IPS DF 6.9 (cell line): ENCODE results near the gene WSCD2.

Experiments
- DNase-seq: peaks from one replicate; pipeline ENCODE4 v3.0.0-alpha.2; 2013; ENCODE audit warnings: low read depth, low spot score
- H3K27ac ChIP-seq: one replicate; pipeline ENCODE4 v1.5.1; 2013; ENCODE audit warnings: low read length, control low read depth
- H3K27me3 ChIP-seq: 2 replicates; pipeline ENCODE4 v1.6.1; 2013; ENCODE audit warnings: mild to moderate bottlenecking, low read length; ENCODE audit not compliant: control insufficient read depth, insufficient read depth
- H3K36me3 ChIP-seq: 2 replicates; pipeline ENCODE4 v1.6.1; 2013; ENCODE audit warnings: low read length; ENCODE audit not compliant: control insufficient read depth, insufficient read depth
- H3K4me1 ChIP-seq: 2 replicates; pipeline ENCODE4 v1.6.1; 2013; ENCODE audit warnings: low read length; ENCODE audit not compliant: control insufficient read depth, insufficient read depth
- H3K4me3 ChIP-seq: 2 replicates; pipeline ENCODE4 v1.5.1; 2013; ENCODE audit warnings: mild to moderate bottlenecking, low read length
- H3K9me3 ChIP-seq: 2 replicates; pipeline ENCODE4 v1.6.1; 2013; ENCODE audit warnings: low read length, inconsistent platforms; ENCODE audit not compliant: control insufficient read depth, insufficient read depth
- WGBS: extraction: QIAGEN DNeasy Blood & Tissue Kit; methylation state at CpG from one replicate; pipeline ENCODE4 v1.1.7; 2013; ENCODE audit warnings: mixed read lengths, missing lambda C conversion rate; ENCODE audit not compliant: insufficient read length, insufficient coverage; 5-methylcytosine and 5-hydroxymethylcytosine counted together

The WSCD2 gene

DNA sequence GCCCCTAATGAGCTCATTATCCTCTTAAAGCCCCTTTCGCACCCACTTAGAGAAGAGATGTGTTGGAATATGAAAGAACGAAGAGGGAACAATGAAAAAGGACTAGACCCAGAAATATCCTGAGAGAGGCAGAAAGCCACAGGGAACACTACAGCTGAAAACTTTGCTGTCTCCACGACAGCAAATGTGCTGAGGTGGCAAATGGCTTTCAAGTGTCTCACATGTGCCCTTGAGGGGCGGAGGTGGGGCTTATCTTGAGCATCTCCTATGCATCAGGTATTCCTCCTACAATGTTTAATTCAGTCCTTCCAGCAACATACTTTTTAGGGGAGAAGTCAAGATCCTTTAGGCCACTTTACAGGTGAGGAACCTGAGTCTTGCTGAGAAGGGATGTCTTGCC is 62.9 kb downstream of the WSCD2 start:
- H3K9me3 ChIP-seq: no peaks in the 10 kb centered on the region
- H3K4me3 ChIP-seq: no peak overlapping the region
- H3K27ac ChIP-seq: no peak overlapping the region
- no peaks in the 10 kb centered on the region for H3K36me3 ChIP-seq
- no CpG with 5 or more reads among the region's 4 CpGs for WGBS
- no peaks in the 10 kb centered on the region for H3K27me3 ChIP-seq
- H3K4me1 ChIP-seq: peaks cover 1% of the 10 kb centered on the region; the same call in 1 of the 2 replicates
- no peak for DNase-seq

DNA sequence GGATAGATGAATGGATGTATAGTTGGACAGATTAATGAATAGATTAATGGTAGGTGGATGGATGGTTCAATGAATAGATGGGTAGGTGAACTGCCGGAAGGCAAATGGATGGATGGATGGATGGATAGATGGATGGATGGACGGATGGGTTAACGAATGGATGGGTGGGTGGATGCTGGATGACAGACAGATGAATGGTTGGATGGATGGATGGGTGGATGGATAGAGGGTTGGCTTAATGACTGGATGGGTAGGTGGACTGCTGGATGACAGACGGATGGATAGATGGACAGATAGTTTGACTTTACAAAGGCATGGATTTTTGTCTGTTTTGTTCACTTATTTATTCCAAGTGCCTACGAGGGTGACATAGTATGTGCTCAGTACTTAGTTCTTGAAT is 64.4 kb downstream of the WSCD2 start:
- H3K27me3 ChIP-seq: no peaks in the 10 kb centered on the region
- no peaks in the 10 kb centered on the region for H3K9me3 ChIP-seq
- WGBS: no CpG with 5 or more reads among the region's 5 CpGs
- no peak for DNase-seq
- no peaks in the 10 kb centered on the region for H3K36me3 ChIP-seq
- H3K27ac ChIP-seq: no peak overlapping the region
- no peak overlapping the region for H3K4me3 ChIP-seq
- peaks cover 1% of the 10 kb centered on the region; the same call in 1 of the 2 replicates for H3K4me1 ChIP-seq

DNA sequence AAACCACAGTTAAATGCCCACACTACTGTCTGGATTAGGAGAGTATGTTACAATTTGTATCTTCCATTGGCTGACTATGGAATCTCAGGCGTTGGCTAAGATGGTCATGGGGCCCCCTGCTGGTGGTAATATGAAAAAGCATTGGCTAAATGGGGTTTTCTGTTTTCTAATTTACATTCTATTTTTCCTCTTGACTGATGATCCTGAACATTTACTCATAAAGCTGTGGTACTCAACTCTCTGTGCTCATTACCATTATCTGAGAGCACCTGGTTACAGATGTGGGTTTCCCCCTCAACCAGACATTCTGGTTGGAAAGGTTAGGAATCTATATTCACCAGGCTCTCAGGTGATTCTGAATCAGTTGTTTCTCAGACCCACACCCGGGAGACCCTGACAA is 64.8 kb downstream of the WSCD2 start:
- Histone ChIP-seq H3K36me3 (no peaks in the 10 kb centered on the region), H3K4me3 (no peak overlapping the region), H3K4me1 (peaks cover 1% of the 10 kb centered on the region; the same call in 1 of the 2 replicates), H3K27me3 (no peaks in the 10 kb centered on the region), H3K27ac (no peak overlapping the region), H3K9me3 (no peaks in the 10 kb centered on the region)
- WGBS: no CpG with 5 or more reads among the region's 2 CpGs
- DNase-seq: no peak

DNA sequence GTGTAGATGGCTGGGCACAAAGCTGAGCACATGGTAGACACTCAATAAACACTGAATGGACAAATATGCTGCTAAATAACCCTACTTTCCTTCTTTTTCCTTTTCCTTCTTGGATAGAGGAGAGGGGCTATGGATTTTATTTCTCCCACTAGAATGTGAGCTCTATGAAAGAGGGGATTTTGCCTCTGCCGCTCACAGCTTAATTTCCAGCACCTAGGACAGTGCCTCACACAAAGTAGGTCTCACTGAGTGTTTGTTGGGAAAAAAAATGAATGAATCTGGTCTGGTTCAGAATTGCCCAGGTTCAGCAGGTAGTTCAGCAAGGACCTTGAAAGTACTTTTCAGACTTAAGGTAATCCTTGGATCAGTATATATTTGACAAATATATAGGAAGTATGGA is 65.5 kb downstream of the WSCD2 start:
- Histone ChIP-seq H3K4me1 (peaks cover 1% of the 10 kb centered on the region; the same call in 1 of the 2 replicates), H3K36me3 (no peaks in the 10 kb centered on the region), H3K4me3 (no peak overlapping the region), H3K9me3 (no peaks in the 10 kb centered on the region), H3K27me3 (no peaks in the 10 kb centered on the region), H3K27ac (no peak overlapping the region)
- no peak for DNase-seq
- no CpG with 5 or more reads among the region's 1 CpG for WGBS

DNA sequence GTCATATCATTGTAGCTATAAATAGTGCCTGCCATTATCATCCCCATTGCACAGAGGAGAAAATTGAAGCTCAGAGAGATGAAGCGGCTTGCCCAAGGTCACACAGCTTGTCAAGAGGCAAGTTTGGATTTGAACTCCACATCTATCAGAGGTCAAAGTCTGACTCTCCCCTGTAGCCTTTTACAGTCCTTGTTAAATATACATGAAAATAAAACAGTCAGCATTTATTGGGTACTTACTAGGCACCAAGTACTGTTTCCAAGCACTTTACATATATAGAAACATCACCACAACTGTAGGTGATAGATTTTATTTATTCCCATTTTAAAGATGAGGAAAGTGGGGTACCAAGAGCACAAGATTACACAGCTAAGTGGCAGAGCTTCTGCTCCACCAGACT is 67.2 kb downstream of the WSCD2 start:
- Histone ChIP-seq H3K4me3 (no peak overlapping the region), H3K4me1 (peaks cover 1% of the 10 kb centered on the region; the same call in 1 of the 2 replicates), H3K27me3 (no peaks in the 10 kb centered on the region), H3K9me3 (no peaks in the 10 kb centered on the region), H3K27ac (no peak overlapping the region), H3K36me3 (no peaks in the 10 kb centered on the region)
- WGBS: no CpG with 5 or more reads among the region's 1 CpG
- no peak for DNase-seq

DNA sequence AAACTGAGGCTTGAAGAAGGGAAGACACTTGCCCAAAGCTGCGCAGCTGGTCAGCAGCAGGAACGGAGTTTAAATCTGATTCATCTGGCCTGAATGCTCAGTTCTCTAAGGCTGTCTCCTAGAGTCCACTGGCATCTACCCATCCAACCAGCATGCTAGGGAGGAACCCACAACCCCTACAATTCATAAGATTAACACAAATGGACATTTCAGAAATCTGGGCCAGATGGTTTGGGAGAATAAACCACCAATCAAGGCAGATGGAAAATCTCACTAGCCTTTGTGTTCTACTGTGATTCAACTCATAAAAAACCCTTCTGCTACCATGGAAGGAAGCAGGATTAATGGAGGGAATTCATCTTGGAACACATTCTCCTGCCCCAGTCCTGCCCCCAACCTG is 67.8 kb downstream of the WSCD2 start:
- Histone ChIP-seq H3K4me1 (no peaks in the 10 kb centered on the region; the same call in 1 of the 2 replicates), H3K27me3 (no peaks in the 10 kb centered on the region), H3K9me3 (no peaks in the 10 kb centered on the region), H3K4me3 (no peak overlapping the region), H3K36me3 (no peaks in the 10 kb centered on the region), H3K27ac (no peak overlapping the region)
- DNase-seq: no peak
- no CpG with 5 or more reads among the region's 2 CpGs for WGBS

DNA sequence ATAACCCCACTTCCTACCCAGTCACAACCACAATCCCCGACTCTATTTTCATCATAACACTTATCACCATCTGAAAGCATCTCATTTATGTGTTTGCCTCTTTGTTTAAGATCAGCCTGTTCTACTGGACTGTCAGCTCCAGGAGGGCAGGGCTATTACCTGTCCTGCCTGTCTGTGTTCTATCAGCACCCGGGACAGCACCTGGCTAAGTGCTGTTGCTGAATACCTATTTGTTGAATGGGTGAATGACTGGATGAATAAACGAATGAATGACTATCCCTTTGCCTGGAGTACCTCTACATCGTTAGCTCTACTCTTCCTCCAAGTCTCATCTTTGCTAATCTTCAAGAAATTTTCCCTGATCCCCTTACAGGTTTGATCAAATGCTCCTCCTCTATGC is 69.0 kb downstream of the WSCD2 start:
- WGBS: 100% methylated on average over 1 of the region's 4 CpGs
- DNase-seq: no peak
- H3K4me3 ChIP-seq: no peak overlapping the region

DNA sequence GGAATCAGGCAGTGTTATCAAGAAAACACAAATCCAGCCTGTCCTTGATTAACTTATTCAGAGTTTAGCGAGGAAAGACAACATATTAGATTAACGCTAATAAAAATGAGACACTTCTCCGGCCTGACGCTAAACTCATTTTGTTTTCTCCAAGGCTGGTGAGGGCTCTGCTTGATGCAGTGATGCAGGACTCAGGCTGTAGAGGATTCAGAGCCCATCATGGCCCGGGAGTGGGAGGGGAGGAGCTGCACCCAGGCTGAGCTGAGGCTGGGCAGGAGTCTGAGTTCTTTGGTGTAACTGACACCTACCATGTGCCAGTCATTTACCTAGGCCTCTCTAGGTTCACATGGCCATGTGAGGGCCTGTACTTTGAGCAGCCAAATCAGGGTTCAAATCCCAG is 70.0 kb downstream of the WSCD2 start:
- WGBS: no CpG with 5 or more reads among the region's 5 CpGs
- Histone ChIP-seq H3K9me3 (no peaks in the 10 kb centered on the region), H3K4me3 (no peak overlapping the region), H3K36me3 (no peaks in the 10 kb centered on the region), H3K27me3 (no peaks in the 10 kb centered on the region), H3K27ac (no peak overlapping the region), H3K4me1 (no peaks in the 10 kb centered on the region; the same call in 1 of the 2 replicates)
- no peak for DNase-seq

More for the DNA sequence above, 69.0 kb downstream of the WSCD2 start:
- H3K27me3 ChIP-seq: no peaks in the 10 kb centered on the region
- H3K9me3 ChIP-seq: no peaks in the 10 kb centered on the region
- no peaks in the 10 kb centered on the region; the same call in 1 of the 2 replicates for H3K4me1 ChIP-seq
- H3K36me3 ChIP-seq: no peaks in the 10 kb centered on the region
- no peak overlapping the region for H3K27ac ChIP-seq

DNA sequence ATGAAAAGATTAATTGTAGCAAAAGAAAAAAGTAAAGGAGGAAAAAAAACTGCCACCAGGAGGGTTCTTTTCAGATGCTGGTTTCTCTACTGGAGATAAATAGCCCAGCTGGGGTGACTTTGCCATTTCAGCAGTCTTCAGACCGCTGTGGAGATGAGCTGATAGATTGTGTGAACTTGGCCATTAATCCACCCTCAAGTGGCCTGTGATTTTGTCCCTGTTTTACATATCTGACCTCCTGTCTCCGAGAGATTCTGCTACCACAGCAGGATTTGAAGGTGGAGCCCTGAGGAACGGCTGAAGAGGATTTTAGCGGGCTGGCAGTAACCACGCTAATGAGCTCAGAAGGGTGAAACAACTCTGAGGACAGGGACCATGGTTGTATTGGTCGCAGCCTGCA is 72.7 kb downstream of the WSCD2 start:
- no peaks in the 10 kb centered on the region for H3K27me3 ChIP-seq
- no peak for DNase-seq

DNA sequence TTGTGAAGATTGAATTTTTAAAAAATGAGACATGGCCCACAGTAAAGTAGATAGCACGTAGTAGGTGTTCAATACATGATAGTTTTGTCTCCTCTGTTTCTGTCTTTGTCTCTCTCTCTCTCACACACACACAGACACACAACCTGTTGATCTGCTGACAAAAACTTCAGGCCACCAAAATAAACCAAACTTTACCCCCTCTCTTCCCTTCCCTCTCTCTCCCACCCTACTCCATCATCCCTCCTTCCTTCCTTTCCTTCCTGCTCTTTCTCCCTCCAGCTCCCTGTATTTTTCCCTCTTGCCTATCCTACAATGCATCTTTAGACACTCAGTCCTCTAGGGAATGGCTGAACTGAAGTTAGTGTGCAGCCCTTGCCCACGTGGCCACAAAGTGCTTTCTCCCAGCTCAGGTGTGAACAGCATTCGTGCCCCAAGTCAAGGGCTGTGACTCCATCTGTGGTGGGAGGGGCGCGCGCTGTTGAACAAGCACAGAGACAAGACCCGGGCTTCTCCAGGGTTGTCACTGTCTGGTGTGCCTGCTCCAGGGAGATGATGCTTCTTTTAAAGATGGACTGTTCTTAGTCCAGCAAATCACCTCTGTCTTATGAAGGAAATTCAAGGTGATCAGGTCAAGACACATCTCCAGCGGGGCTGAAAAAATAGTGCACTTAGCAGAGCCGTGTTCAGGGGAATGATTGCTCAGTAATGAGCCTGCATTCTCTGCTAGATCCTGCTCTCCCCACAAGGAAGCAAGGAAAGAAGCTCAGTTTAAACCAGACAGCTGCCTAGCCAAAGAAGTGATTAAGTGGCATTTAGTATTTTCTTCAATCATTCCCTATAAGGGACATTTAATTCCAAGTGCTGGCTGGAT is 75.3 kb downstream of the WSCD2 start:
- Histone ChIP-seq H3K4me3 (no peak overlapping the region), H3K9me3 (no peaks in the 10 kb centered on the region), H3K27me3 (no peaks in the 10 kb centered on the region), H3K36me3 (no peaks in the 10 kb centered on the region), H3K27ac (no peak overlapping the region), H3K4me1 (no peaks in the 10 kb centered on the region; the same call in 1 of the 2 replicates)
- no peak for DNase-seq
- WGBS: no CpG with 5 or more reads among the region's 9 CpGs

More for the DNA sequence above, 72.7 kb downstream of the WSCD2 start:
- Histone ChIP-seq H3K4me3 (no peak overlapping the region), H3K36me3 (no peaks in the 10 kb centered on the region), H3K9me3 (no peaks in the 10 kb centered on the region), H3K27ac (no peak overlapping the region), H3K4me1 (no peaks in the 10 kb centered on the region; the same call in 1 of the 2 replicates)
- no CpG with 5 or more reads among the region's 6 CpGs for WGBS
